Psoas muscle (tissue), 8 donors: Measurements from ENCODE around the gene GRIN2A. TPM values are rescaled to one million over a fixed set of nuclear protein-coding genes. Genes with fewer than 3 reads are reported as not detected.

ENCODE experiments used
- ATAC-seq, 4 donors: fragments of 200-7000 bp; cut with Tn5 transposase; one replicate each; pipeline ENCODE4 v1.9.1; 2020; ENCODE audit warnings: moderate library complexity in 3 of 4, mild to moderate bottlenecking in 2 of 4
- DNase-seq, 2 donors: peaks; one replicate each; pipeline ENCODE4 v3.0.0-alpha.2; 2020
- H3K27ac ChIP-seq: fragments of 200-600 bp; one replicate; pipeline ENCODE4 v1.8.0; 2022
- H3K27me3 ChIP-seq, 3 donors: fragments of 200-600 bp in 1 of 3; one replicate each; pipeline versions ENCODE4 v1.6.1 to v1.8.0; 2013 to 2022; ENCODE audit warnings: low read length in 2 of 3, mild to moderate bottlenecking in 2 of 3, moderate library complexity in 1 of 3; ENCODE audit not compliant: insufficient read depth in 3 of 3
- H3K36me3 ChIP-seq, 2 donors: fragments of 200-600 bp in 1 of 2; one replicate each; pipeline versions ENCODE4 v1.6.1 to v1.8.0; 2013 to 2022; ENCODE audit warnings: low read depth in 1 of 2, mild to moderate bottlenecking in 1 of 2, moderate library complexity in 1 of 2; ENCODE audit not compliant: insufficient read depth in 1 of 2
- H3K4me1 ChIP-seq: fragments of 200-600 bp; one replicate; pipeline ENCODE4 v1.8.0; 2022
- H3K4me3 ChIP-seq: fragments of 200-600 bp; one replicate; pipeline ENCODE4 v1.8.0; 2022; ENCODE audit warnings: mild to moderate bottlenecking
- H3K9me3 ChIP-seq: fragments of 200-600 bp; one replicate; pipeline ENCODE4 v1.8.0; 2022
- WGBS, 3 donors: extraction: QIAGEN DNeasy Blood & Tissue Kit; methylation state at CpG; one replicate each; pipeline versions ENCODE4 v1.1.6 to v1.1.7; 2013; 5-methylcytosine and 5-hydroxymethylcytosine counted together
- intact Hi-C, 2 donors: fragments of 100-400 bp; cut with DNase I; formaldehyde crosslinking; loops; one replicate each; pipeline versions ENCODE4 v1.11.0 to v1.14.2; 2022
- polyA plus RNA-seq, 3 donors: library from polyadenylated mRNA; stranded (reverse); fragments of 200-250 nt; gene quantifications; one replicate each; pipeline ENCODE4 v1.2.3, GENCODE V29; 2013
- total RNA-seq, 4 donors: library from RNA; stranded (reverse); fragmentation: NEBNext Ultra II Directional in 2 of 4; extraction: Animal tissue kit (Norgen Biotek cat#: 25700) in 2 of 4; gene quantifications; one replicate each; pipeline versions ENCODE4 v1.2.1 to v1.2.4, GENCODE V29; 2021 to 2023
- TF ChIP-seq, protein P1 (sequence below): fragments of 200-600 bp; IDR thresholded peaks from one replicate; pipeline ENCODE4 v1.8.0; 2022; ENCODE audit warnings: antibody characterized with exemption
- donor health status: healthy with polysubstance abuse.
- donor health status: DM: no; HTN: no; CAD: no; lungs with moderate emphysema.
- donor health status: Bipolar disorder and iron deficiency.
- donor health status: healthy.
- donor health status: DM: yes; HTN: yes; CAD: no.
- donor health status: DM: no; HTN: no; CAD: no.
- donor health status: DM: no; HTN: no; CAD: no.
- donor health status: DM: yes; HTN: yes; CAD: no.

GRIN2A gene
- total and polyA plus RNA-seq, 7 donors, result 0.01 to 0.62 (median 0.17) TPM; not detected in 2

DNA sequence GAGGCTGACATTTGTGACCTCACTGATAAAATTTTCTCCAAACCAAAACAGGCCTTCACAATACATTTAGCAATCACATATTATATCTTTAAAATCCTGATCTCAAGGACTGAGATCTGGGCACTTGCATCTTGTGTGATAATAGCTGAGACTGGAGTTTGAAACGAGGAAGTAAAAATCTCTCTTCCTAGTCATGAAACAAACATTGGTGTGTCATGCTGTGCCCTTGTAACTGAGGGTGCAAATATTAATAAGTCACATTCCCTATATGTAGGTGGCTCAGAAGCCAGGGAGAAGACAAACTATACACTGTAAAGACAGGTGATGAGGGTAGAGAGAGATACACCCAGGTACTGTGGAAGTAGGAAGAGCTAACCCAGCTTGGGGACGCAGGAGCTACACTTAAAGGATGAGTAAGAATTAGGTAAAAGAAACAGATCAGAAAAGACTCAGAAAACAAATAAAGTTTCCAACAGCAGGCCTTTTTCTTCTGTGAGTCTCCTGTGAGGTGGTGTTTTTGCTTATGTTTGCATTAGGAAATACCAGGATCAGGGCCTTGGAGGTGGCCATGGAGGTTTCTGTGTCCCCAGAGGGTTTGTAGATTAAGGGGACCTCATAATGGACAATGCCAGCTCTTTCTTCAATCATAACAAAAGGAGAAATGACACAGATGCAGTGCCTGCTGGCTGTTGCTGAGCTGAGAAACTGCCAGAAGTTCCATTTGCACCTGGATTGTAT is 335.7 kb downstream of the GRIN2A start:
- no peaks in the 10 kb centered on the region for H3K9me3 ChIP-seq
- WGBS, 3 donors, result 79 to 84% (median 83%) methylated on average over 2 of the region's 2 CpGs
- H3K4me3 ChIP-seq, result no peak overlapping the region
- no peaks in the 10 kb centered on the region for H3K36me3 ChIP-seq
- TF ChIP-seq, protein P1, sequence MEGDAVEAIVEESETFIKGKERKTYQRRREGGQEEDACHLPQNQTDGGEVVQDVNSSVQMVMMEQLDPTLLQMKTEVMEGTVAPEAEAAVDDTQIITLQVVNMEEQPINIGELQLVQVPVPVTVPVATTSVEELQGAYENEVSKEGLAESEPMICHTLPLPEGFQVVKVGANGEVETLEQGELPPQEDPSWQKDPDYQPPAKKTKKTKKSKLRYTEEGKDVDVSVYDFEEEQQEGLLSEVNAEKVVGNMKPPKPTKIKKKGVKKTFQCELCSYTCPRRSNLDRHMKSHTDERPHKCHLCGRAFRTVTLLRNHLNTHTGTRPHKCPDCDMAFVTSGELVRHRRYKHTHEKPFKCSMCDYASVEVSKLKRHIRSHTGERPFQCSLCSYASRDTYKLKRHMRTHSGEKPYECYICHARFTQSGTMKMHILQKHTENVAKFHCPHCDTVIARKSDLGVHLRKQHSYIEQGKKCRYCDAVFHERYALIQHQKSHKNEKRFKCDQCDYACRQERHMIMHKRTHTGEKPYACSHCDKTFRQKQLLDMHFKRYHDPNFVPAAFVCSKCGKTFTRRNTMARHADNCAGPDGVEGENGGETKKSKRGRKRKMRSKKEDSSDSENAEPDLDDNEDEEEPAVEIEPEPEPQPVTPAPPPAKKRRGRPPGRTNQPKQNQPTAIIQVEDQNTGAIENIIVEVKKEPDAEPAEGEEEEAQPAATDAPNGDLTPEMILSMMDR, result no peak
- ATAC-seq, result no peak
- no peaks in the 10 kb centered on the region for H3K4me1 ChIP-seq
- DNase-seq, result no peak
- no peak overlapping the region for H3K27ac ChIP-seq
- no peaks in the 10 kb centered on the region for H3K27me3 ChIP-seq
- intact Hi-C loops, result no loop called here

DNA sequence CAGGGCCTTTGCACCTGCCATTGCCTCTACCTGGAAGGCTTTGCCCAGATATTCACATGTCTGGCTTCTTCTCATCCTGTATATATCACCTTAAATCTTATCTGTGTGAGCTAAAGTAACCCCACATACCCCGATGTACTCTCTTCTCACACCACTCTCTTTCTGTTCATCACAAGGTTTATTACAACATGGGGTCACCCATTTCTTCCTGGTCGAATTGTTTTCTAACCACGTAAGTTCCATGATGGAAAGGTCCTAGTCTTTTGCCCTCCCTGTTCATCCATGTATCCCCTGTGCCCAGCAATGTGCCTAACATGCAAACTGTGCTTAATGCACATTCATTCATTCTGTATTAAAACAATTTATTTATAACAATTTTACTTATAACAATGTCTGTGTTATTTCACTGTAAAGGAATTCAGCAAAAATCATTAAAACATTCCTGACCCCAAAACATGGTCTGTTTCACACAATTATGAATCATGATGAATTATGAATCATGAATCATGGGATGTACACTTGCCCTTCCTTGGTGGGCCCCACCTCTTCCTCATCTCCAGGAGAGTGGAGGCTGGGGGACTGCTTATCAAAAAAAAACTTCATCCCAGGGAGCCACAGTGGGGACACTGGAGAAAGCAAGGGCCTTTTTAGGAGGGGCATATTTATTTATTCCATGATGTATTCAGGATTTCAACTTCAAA is 336.4 kb downstream of the GRIN2A start:
- intact Hi-C loops, result no loop called here
- 82 to 86% (median 83%) methylated on average over 3 of the region's 3 CpGs for WGBS, 3 donors
- Histone ChIP-seq H3K27ac (no peak overlapping the region), H3K4me1 (no peaks in the 10 kb centered on the region), H3K36me3 (no peaks in the 10 kb centered on the region), H3K4me3 (no peak overlapping the region), H3K9me3 (no peaks in the 10 kb centered on the region), H3K27me3 (no peaks in the 10 kb centered on the region)
- no peak for ATAC-seq
- DNase-seq, result no peak
- TF ChIP-seq, protein P1, result no peak

GRCh38 chr16:9844361-9844760 is 337.9 kb downstream of the GRIN2A start:
- no peak overlapping the region for H3K4me3 ChIP-seq
- no peaks in the 10 kb centered on the region for H3K36me3 ChIP-seq
- no peak for DNase-seq
- intact Hi-C loops, result no loop called here
- H3K9me3 ChIP-seq, result no peaks in the 10 kb centered on the region
- ATAC-seq, result no peak
- TF ChIP-seq, protein P1, result no peak
- H3K27me3 ChIP-seq, result no peaks in the 10 kb centered on the region
- H3K4me1 ChIP-seq, result no peaks in the 10 kb centered on the region
- H3K27ac ChIP-seq, result no peak overlapping the region
- 70 to 76% (median 74%) methylated on average over 6 of the region's 6 CpGs for WGBS, 3 donors

DNA sequence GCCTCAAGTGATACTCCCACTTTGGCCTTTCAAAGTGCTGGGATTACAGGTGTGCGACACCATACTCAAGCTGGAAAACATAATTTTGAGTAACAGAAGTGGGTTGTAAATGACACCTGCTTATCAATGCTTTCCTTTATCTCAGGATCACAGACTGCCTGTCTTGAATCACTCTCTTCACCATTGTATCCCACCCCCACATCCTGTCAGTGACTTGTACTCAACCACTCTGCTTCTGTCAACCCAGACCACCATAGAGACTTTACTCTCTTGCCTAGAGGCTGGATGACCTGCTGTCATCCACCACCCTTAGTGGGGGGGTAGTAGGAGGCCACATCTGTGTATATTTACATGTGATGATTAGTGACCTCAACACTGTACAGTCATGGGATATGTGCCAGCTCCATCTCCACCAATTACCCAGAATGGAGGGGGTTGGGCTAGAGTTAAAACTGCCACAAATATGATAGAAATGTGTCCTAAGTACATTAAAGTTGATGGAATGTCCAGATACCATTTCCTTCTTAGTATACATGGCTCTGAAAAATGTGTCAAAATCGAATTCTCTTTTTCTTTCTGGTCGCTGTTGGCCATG is 338.7 kb downstream of the GRIN2A start:
- Histone ChIP-seq H3K4me3 (no peak overlapping the region), H3K4me1 (no peaks in the 10 kb centered on the region), H3K27ac (no peak overlapping the region), H3K36me3 (no peaks in the 10 kb centered on the region), H3K27me3 (no peaks in the 10 kb centered on the region), H3K9me3 (no peaks in the 10 kb centered on the region)
- TF ChIP-seq, protein P1, result no peak
- 81 to 95% (median 87%) methylated on average over 3 of the region's 3 CpGs for WGBS, 3 donors
- ATAC-seq, result no peak
- no peak for DNase-seq
- intact Hi-C loops, result no loop called here
